ENCODE results near the gene IL1RAPL2. TPM values are rescaled to one million over a fixed set of nuclear protein-coding genes. Genes with fewer than 3 reads are reported as not detected.

Gene IL1RAPL2
- total and polyA plus RNA-seq, 2 of the 4 experiments (the other 2 are of a cell fraction) = 0.03 TPM; not detected in 1

DNA sequence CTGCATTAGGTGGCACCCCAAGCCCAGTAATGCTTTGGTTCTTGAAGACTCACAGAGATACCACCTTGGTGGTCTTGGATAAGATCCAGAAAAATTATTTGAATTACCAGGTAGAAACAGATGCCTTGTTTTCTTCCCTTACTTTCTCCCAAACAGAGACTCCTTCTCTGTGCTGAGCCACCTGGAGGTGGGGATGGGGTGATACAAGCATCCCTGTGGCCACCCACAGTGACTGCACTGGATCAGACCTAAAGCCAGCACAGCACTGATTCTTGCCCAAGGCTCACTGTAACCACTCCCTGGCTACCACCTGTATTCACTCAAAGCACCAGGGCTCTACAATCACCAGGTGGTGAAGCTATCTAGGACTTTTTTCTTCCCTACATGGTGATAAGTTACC, 497.7 kb downstream of the IL1RAPL2 start:
- Histone ChIP-seq H3K36me3 (ENCODE audit: control insufficient read depth, insufficient read depth, low read length) (no peaks in the 10 kb centered on the region), H3K4me1 (ENCODE audit: control insufficient read depth, insufficient read depth, low read length) (no peaks in the 10 kb centered on the region), H4K8ac (ENCODE audit: low read depth in 2 of 2, low read length in 2 of 2) (no peak overlapping the region), H3K27ac (ENCODE audit: insufficient read depth, low read length) (no peak overlapping the region), H4K91ac (ENCODE audit: insufficient read depth, low read depth, low read length) (no peak overlapping the region), H3K4ac (ENCODE audit: low read depth, low read length) (no peak overlapping the region), H3K9ac (ENCODE audit: low read depth, low read length) (no peak overlapping the region), H3K79me1 (ENCODE audit: low read depth in 1 of 2, low read length in 2 of 2) (no peaks in the 10 kb centered on the region), H3K4me3 (ENCODE audit: insufficient read depth, low read depth, low read length) (no peak overlapping the region), H2AFZ (replicated peaks; ENCODE audit: low read length, poor library complexity) (no peak overlapping the region), H2AK9ac (replicated peaks; ENCODE audit: low read depth, low read length, poor library complexity) (no peak overlapping the region), H3K23ac (ENCODE audit: low read depth, low read length) (no peak overlapping the region), H2BK20ac (ENCODE audit: low read depth, low read length) (no peak overlapping the region), H3K4me2 (ENCODE audit: low read depth, low read length) (no peak overlapping the region), H3K9me1 (ENCODE audit: insufficient read depth, low read length) (no peaks in the 10 kb centered on the region), H3K56ac (ENCODE audit: extremely low read depth, insufficient read depth, low read length) (no peak overlapping the region), H4K20me1 (ENCODE audit: insufficient read depth, low read length) (no peaks in the 10 kb centered on the region), H4K5ac (ENCODE audit: low read depth, low read length) (no peak overlapping the region), H3K14ac (replicated peaks; ENCODE audit: low read depth, low read length) (no peak overlapping the region), H3K27me3 (ENCODE audit: control insufficient read depth, insufficient read depth, low read length) (no peaks in the 10 kb centered on the region), H2BK5ac (ENCODE audit: low read depth, low read length, poor library complexity, severe bottlenecking) (no peak overlapping the region), H3K18ac (ENCODE audit: low read depth, low read length) (no peak overlapping the region), H2BK15ac (ENCODE audit: low read depth, low read length) (no peak overlapping the region), H3K9me3 (ENCODE audit: control insufficient read depth, insufficient read depth, low read length) (peaks cover 2% of the 10 kb centered on the region; the same call in 1 of the 2 replicates), H2BK120ac (ENCODE audit: low read depth, low read length) (no peak overlapping the region), H2AK5ac (ENCODE audit: low read depth, low read length) (no peak overlapping the region)
- in situ Hi-C loops (cut with MboI; ENCODE audit: low sequenced_read_pairs) (no loop called here), intact Hi-C loops (cut with micrococcal nuclease) (no loop called here), dilution Hi-C loops (cut with HindIII; ENCODE audit: low sequenced_read_pairs, unreplicated experiment) (no loop called here)
- no peak for DNase-seq
- no peak for TF ChIP-seq RCOR1 (IDR thresholded peaks at IDR 0.05; ENCODE audit: insufficient replicate concordance, low read length)
- TF ChIP-seq RFX5 (IDR thresholded peaks at IDR 0.05; ENCODE audit: low read depth, low read length) = no peak
- TF ChIP-seq CHD1 (IDR thresholded peaks at IDR 0.05; ENCODE audit: low read depth, low read length) = no peak
- no peak for TF ChIP-seq BHLHE40 (IDR thresholded peaks at IDR 0.05; ENCODE audit: low read depth, low read length)
- TF ChIP-seq POLR2A (IDR thresholded peaks at IDR 0.05; ENCODE audit: low read depth, low read length) = no peak
- no peak for TF ChIP-seq MXI1 (IDR thresholded peaks at IDR 0.05; ENCODE audit: borderline replicate concordance, low read depth, low read length)
- no peak for TF ChIP-seq RAD21 (IDR thresholded peaks at IDR 0.05; ENCODE audit: low read length)
- TF ChIP-seq, protein P1, sequence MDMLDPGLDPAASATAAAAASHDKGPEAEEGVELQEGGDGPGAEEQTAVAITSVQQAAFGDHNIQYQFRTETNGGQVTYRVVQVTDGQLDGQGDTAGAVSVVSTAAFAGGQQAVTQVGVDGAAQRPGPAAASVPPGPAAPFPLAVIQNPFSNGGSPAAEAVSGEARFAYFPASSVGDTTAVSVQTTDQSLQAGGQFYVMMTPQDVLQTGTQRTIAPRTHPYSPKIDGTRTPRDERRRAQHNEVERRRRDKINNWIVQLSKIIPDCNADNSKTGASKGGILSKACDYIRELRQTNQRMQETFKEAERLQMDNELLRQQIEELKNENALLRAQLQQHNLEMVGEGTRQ (IDR thresholded peaks at IDR 0.05; ENCODE audit: low read depth, low read length) = no peak
- no peak for TF ChIP-seq NFE2L2 (IDR thresholded peaks at IDR 0.05; ENCODE audit: low read depth, low read length)
- TF ChIP-seq, protein P2, sequence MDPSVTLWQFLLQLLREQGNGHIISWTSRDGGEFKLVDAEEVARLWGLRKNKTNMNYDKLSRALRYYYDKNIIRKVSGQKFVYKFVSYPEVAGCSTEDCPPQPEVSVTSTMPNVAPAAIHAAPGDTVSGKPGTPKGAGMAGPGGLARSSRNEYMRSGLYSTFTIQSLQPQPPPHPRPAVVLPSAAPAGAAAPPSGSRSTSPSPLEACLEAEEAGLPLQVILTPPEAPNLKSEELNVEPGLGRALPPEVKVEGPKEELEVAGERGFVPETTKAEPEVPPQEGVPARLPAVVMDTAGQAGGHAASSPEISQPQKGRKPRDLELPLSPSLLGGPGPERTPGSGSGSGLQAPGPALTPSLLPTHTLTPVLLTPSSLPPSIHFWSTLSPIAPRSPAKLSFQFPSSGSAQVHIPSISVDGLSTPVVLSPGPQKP (IDR thresholded peaks at IDR 0.05; ENCODE audit: borderline replicate concordance, low read depth, low read length) = no peak
- TF ChIP-seq MAFK (IDR thresholded peaks at IDR 0.05; ENCODE audit: low read depth, low read length) = no peak
- TF ChIP-seq, protein P3, sequence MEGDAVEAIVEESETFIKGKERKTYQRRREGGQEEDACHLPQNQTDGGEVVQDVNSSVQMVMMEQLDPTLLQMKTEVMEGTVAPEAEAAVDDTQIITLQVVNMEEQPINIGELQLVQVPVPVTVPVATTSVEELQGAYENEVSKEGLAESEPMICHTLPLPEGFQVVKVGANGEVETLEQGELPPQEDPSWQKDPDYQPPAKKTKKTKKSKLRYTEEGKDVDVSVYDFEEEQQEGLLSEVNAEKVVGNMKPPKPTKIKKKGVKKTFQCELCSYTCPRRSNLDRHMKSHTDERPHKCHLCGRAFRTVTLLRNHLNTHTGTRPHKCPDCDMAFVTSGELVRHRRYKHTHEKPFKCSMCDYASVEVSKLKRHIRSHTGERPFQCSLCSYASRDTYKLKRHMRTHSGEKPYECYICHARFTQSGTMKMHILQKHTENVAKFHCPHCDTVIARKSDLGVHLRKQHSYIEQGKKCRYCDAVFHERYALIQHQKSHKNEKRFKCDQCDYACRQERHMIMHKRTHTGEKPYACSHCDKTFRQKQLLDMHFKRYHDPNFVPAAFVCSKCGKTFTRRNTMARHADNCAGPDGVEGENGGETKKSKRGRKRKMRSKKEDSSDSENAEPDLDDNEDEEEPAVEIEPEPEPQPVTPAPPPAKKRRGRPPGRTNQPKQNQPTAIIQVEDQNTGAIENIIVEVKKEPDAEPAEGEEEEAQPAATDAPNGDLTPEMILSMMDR (conservative IDR thresholded peaks at IDR 0.05; ENCODE audit: low read depth, low read length) = no peak
- TF ChIP-seq MAZ (IDR thresholded peaks at IDR 0.05; ENCODE audit: borderline replicate concordance, low read depth, low read length) = no peak
- no peak for TF ChIP-seq SMC3 (IDR thresholded peaks at IDR 0.05; ENCODE audit: low read depth, low read length)
- no peak for TF ChIP-seq CEBPB (IDR thresholded peaks at IDR 0.05; ENCODE audit: low read depth, low read length)
- no peak for TF ChIP-seq FOS (IDR thresholded peaks at IDR 0.05; ENCODE audit: low read depth, low read length)
- no peak for ATAC-seq (ENCODE audit: low read depth)
- ChIA-PET CTCF (no interaction called here), POLR2A (ENCODE audit: unreplicated experiment) (no interaction called here)
- no TSS peak for BruUV-seq (replicated peaks)
